ENCODE measurements around the gene ARL4A.
"Not testable (repeated sequence)": the region's sequence is repeated elsewhere in the genome, so short reads cannot be mapped to it uniquely, and the experiment has no call there.

The ARL4A gene

GRCh38 chr7:12670000-12670729 is 17.3 kb upstream of the ARL4A start:
- no peak overlapping the region for H3K4me3 ChIP-seq (ENCODE audit: control insufficient read depth, low read depth, low read length)
- no peak for TF ChIP-seq CTCF (conservative IDR thresholded peaks at IDR 0.05; ENCODE audit: control insufficient read depth, insufficient read depth, low read depth, low read length)

GRCh38 chr7:12670743-12671520 is 16.5 kb upstream of the ARL4A start:
- no peak for TF ChIP-seq CTCF (conservative IDR thresholded peaks at IDR 0.05; ENCODE audit: control insufficient read depth, insufficient read depth, low read depth, low read length)
- no peak for DNase-seq (ENCODE audit: low read depth)
- no peak overlapping the region for H3K4me3 ChIP-seq (ENCODE audit: control insufficient read depth, low read depth, low read length)

More at GRCh38 chr7:12670000-12670729, 17.3 kb upstream of the ARL4A start:
- peak; percentile 31 for DNase-seq (ENCODE audit: low read depth)

- H3K4me3 ChIP-seq (ENCODE audit: control insufficient read depth, low read depth, low read length); DNase-seq (ENCODE audit: low read depth): not testable (repeated sequence)
Observed at GRCh38 chr7:12673436-12673835, 14.0 kb upstream of the ARL4A start.

GRCh38 chr7:12674053-12674452 is 13.4 kb upstream of the ARL4A start:
- DNase-seq (ENCODE audit: low read depth), result no peak
- H3K4me3 ChIP-seq (ENCODE audit: control insufficient read depth, low read depth, low read length), result no peak overlapping the region
- TF ChIP-seq CTCF (conservative IDR thresholded peaks at IDR 0.05; ENCODE audit: control insufficient read depth, insufficient read depth, low read depth, low read length), result no peak

- peak; percentile 69 for DNase-seq (ENCODE audit: low read depth)
- no peak overlapping the region for H3K4me3 ChIP-seq (ENCODE audit: control insufficient read depth, low read depth, low read length)
- TF ChIP-seq CTCF (conservative IDR thresholded peaks at IDR 0.05; ENCODE audit: control insufficient read depth, insufficient read depth, low read depth, low read length), result peak; percentile 60
Observed at GRCh38 chr7:12674861-12675260, 12.6 kb upstream of the ARL4A start.

GRCh38 chr7:12683678-12684585 is 3.5 kb upstream of the ARL4A start:
- no peak overlapping the region for H3K4me3 ChIP-seq (ENCODE audit: control insufficient read depth, low read depth, low read length)
- DNase-seq (ENCODE audit: low read depth), result peak; percentile 41
- peak; percentile 40 for TF ChIP-seq CTCF (conservative IDR thresholded peaks at IDR 0.05; ENCODE audit: control insufficient read depth, insufficient read depth, low read depth, low read length)
